OCI-LY7 (cell line): Measurements from ENCODE around the gene TECPR2.

Source experiments
- EZH2phosphoT487 ChIP-seq: fragments of 200-600 bp; sonication (generic); IDR thresholded peaks from 2 replicates; pipeline ENCODE4 v1.6.1; 2018; ENCODE audit warnings: low read depth, borderline replicate concordance, mild to moderate bottlenecking, mixed run types, antibody characterized with exemption, low read length, moderate library complexity, mixed read lengths
- TF ChIP-seq, protein P1 (sequence below): fragments of 200-600 bp; sonication (generic); conservative IDR thresholded peaks from 2 replicates; pipeline ENCODE4 v1.5.1; 2014; ENCODE audit warnings: mild to moderate bottlenecking, antibody characterized with exemption, low read length, moderate library complexity, mixed read lengths

GRCh38 chr14:102344485-102344884 lies 18.3 kb upstream of the TECPR2 start:
- TF ChIP-seq, protein P1, sequence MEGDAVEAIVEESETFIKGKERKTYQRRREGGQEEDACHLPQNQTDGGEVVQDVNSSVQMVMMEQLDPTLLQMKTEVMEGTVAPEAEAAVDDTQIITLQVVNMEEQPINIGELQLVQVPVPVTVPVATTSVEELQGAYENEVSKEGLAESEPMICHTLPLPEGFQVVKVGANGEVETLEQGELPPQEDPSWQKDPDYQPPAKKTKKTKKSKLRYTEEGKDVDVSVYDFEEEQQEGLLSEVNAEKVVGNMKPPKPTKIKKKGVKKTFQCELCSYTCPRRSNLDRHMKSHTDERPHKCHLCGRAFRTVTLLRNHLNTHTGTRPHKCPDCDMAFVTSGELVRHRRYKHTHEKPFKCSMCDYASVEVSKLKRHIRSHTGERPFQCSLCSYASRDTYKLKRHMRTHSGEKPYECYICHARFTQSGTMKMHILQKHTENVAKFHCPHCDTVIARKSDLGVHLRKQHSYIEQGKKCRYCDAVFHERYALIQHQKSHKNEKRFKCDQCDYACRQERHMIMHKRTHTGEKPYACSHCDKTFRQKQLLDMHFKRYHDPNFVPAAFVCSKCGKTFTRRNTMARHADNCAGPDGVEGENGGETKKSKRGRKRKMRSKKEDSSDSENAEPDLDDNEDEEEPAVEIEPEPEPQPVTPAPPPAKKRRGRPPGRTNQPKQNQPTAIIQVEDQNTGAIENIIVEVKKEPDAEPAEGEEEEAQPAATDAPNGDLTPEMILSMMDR = no peak
- no peak for TF ChIP-seq EZH2phosphoT487
